Right lobe of liver (tissue), 6 donors: ENCODE measurements around the gene CSPG5. TPM values are rescaled to one million over a fixed set of nuclear protein-coding genes. Genes with fewer than 3 reads are reported as not detected.

Experiments used
- ATAC-seq, 4 donors: fragments of 200-7000 bp; cut with Tn5 transposase; one replicate each; pipeline ENCODE4 v1.9.1; 2020; ENCODE audit warnings: mild to moderate bottlenecking in 4 of 4, moderate library complexity in 4 of 4
- DNase-seq, 3 donors: peaks; one replicate each; pipeline ENCODE4 v3.0.0-alpha.2; 2020
- H3K27ac ChIP-seq, 3 donors: fragments of 200-600 bp; one replicate each; pipeline ENCODE4 v1.8.0; 2022
- H3K27me3 ChIP-seq, 2 donors: fragments of 200-600 bp; one replicate each; pipeline ENCODE4 v1.8.0; 2022
- H3K36me3 ChIP-seq, 4 donors: fragments of 200-600 bp; sonication (generic) in 1 of 4; one replicate each; pipeline versions ENCODE4 v1.5.1 to v1.8.0; 2017 to 2022; ENCODE audit warnings: control low read depth in 1 of 4
- H3K4me1 ChIP-seq, 4 donors: fragments of 200-600 bp; sonication (generic) in 1 of 4; one replicate each; pipeline versions ENCODE4 v1.5.1 to v1.8.0; 2017 to 2022; ENCODE audit warnings: control low read depth in 1 of 4
- H3K4me3 ChIP-seq, 3 donors: fragments of 200-600 bp; one replicate each; pipeline ENCODE4 v1.8.0; 2022
- H3K9me3 ChIP-seq, 4 donors: fragments of 200-600 bp; sonication (generic) in 1 of 4; one replicate each; pipeline versions ENCODE4 v1.5.1 to v1.8.0; 2017 to 2022; ENCODE audit warnings: control low read depth in 1 of 4
- CTCF ChIP-seq, 4 donors: fragments of 200-600 bp in 3 of 4; fragments of 450-650 bp in 1 of 4; IDR thresholded peaks; one replicate each; pipeline versions ENCODE4 v1.5.1 to v1.8.0; 2016 to 2022; ENCODE audit warnings: antibody characterized with exemption in 4 of 4, mild to moderate bottlenecking in 2 of 4
- POLR2A ChIP-seq: fragments of 450-650 bp; IDR thresholded peaks from one replicate; pipeline ENCODE4 v1.6.1; 2017; ENCODE audit warnings: antibody characterized with exemption, mild to moderate bottlenecking
- WGBS: methylation state at CpG from one replicate; pipeline ENCODE4 v1.1.6; 2018; ENCODE audit warnings: low coverage, low lambda C conversion rate; ENCODE audit not compliant: insufficient coverage; ENCODE audit errors: missing lambda C conversion rate; 5-methylcytosine and 5-hydroxymethylcytosine counted together
- intact Hi-C, 2 donors: fragments of 100-400 bp; cut with DNase I; formaldehyde crosslinking; loops; one replicate each; pipeline versions ENCODE4 v1.11.2 to v1.14.1; 2022
- total RNA-seq, 6 experiments: library from RNA; depleted of rRNA in 2 of 6; stranded (reverse); fragments of >200 nt in 2 of 6; fragmentation: NEBNext Ultra II Directional in 3 of 6; extraction: Animal tissue kit (Norgen Biotek cat#: 25700) in 3 of 6; gene quantifications; one replicate each; pipeline versions ENCODE4 v1.1.0 to v1.2.4, GENCODE V29; 2016 to 2023
- donor health status: DM: no; HTN: yes; CAD: no.
- donor health status: DM: no; HTN: no; CAD: no.
- donor health status: DM: no; HTN: no; CAD: no.
- donor health status: DM: no; HTN: yes; CAD: no.
- donor health status: DM: no; HTN: yes; CAD: no.

Gene CSPG5
- total RNA-seq, 6 experiments from 2014 or later, result 0.18 to 0.39 (median 0.25) TPM; not detected in 1

GRCh38 chr3:47579875-47580274 lies 1.2 kb upstream of the CSPG5 start:
- 88% methylated on average over 2 of the region's 2 CpGs for WGBS

GRCh38 chr3:47578119-47578632 lies 489 bp downstream of the CSPG5 start:
- Histone ChIP-seq H3K27me3 (no peaks in the 10 kb centered on the region), H3K4me1 (peaks cover 0 to 13% (median 6%) of the 10 kb centered on the region in 4 donors), H3K4me3 (peak overlapping the region; percentile 49 to 58 (median 49)), H3K36me3 (no peaks in the 10 kb centered on the region), H3K27ac (no peak overlapping the region), H3K9me3 (no peaks in the 10 kb centered on the region)
- DNase-seq (peak; percentile 42 to 58 (median 49)), ATAC-seq (peak; percentile 68 to 77 (median 72))
- 0% methylated on average over 23 of the region's 57 CpGs for WGBS
- TF ChIP-seq CTCF (IDR thresholded peaks at IDR 0.05) (no peak), POLR2A (no peak)
- intact Hi-C loops, result no loop called here

More at GRCh38 chr3:47579875-47580274, 1.2 kb upstream of the CSPG5 start:
- no peaks in the 10 kb centered on the region for H3K9me3 ChIP-seq
- peaks cover 0 to 13% (median 6%) of the 10 kb centered on the region in 4 donors for H3K4me1 ChIP-seq
- H3K27ac ChIP-seq, result no peak overlapping the region
- no peak for ATAC-seq
- intact Hi-C loops, result no loop called here
- TF ChIP-seq POLR2A, result no peak
- TF ChIP-seq CTCF (IDR thresholded peaks at IDR 0.05), result no peak
- H3K4me3 ChIP-seq, result no peak overlapping the region
- no peaks in the 10 kb centered on the region for H3K27me3 ChIP-seq
- H3K36me3 ChIP-seq, result no peaks in the 10 kb centered on the region
- DNase-seq, result no peak

GRCh38 chr3:47577583-47578118 lies 1.0 kb downstream of the CSPG5 start:
- Histone ChIP-seq H3K27me3 (no peaks in the 10 kb centered on the region), H3K36me3 (no peaks in the 10 kb centered on the region), H3K27ac (no peak overlapping the region), H3K4me1 (peaks cover 0 to 13% (median 6%) of the 10 kb centered on the region in 4 donors), H3K9me3 (no peaks in the 10 kb centered on the region), H3K4me3 (peak overlapping the region; percentile 49 to 58 (median 49))
- TF ChIP-seq POLR2A, result no peak
- TF ChIP-seq CTCF (IDR thresholded peaks at IDR 0.05), result no peak
- intact Hi-C loops, result no loop called here
- DNase-seq (peak; percentile 28 to 64 (median 53)), ATAC-seq (peak; percentile 58 to 71 (median 66))
- WGBS, result 9% methylated on average over 11 of the region's 49 CpGs

GRCh38 chr3:47573190-47574172 lies 5.2 kb downstream of the CSPG5 start:
- peaks cover 0 to 6% (median 2%) of the 10 kb centered on the region in 4 donors for H3K4me1 ChIP-seq
- no peak overlapping the region for H3K27ac ChIP-seq
- ATAC-seq (no peak), DNase-seq (no peak)
- TF ChIP-seq POLR2A, result no peak
- TF ChIP-seq CTCF (IDR thresholded peaks at IDR 0.05), result no peak
- H3K36me3 ChIP-seq, result no peaks in the 10 kb centered on the region
- no peaks in the 10 kb centered on the region for H3K9me3 ChIP-seq
- H3K4me3 ChIP-seq, result no peak overlapping the region
- WGBS, result 55% methylated on average over 5 of the region's 9 CpGs
- intact Hi-C loops, result no loop called here
- no peaks in the 10 kb centered on the region for H3K27me3 ChIP-seq
